EL (cell line): ENCODE measurements around the gene SORT1.
A peak's percentile ranks its signal among the peaks of the same experiment; 100 is the strongest.
"Not testable (repeated sequence)": the region's sequence is repeated elsewhere in the genome, so short reads cannot be mapped to it uniquely, and the experiment has no call there.

Experiments
- DNase-seq: peaks from one replicate; pipeline ENCODE4 v3.0.0-alpha.2; 2016

SORT1 gene

DNA sequence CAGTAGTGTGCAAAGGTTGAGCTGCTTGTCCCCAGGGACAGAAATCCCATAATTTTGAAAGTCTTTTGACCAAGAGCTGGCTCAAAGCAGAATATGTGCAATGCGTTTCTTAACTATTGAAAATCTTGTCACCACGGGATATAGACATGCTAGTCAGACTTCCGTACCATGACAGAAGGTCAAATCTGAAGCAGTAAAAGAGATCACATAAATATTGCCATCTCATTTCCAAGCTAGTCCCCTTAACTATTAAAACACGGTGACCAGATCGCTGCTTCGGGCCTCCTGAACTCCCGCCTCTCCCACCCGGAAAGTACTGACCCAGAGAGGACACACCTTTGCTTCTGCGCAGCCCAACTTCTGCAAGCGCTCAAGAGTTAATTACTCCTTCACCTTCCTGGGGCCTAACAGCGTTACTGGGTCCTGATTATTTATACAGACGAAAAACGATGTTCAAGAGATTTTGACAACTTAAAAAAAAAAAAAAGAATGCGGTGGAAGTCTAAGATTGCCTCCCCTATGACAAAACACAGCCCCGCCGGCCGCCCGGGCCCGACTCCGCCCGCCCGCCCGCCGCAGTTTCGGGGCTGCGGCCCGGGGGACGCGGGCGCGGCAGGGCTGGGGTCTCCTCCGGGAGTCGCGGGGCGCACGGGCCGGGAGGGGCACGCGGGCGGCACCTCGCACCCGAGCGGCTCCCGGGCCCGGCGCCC is 692 bp downstream of the SORT1 start:
- no peak for DNase-seq

DNA sequence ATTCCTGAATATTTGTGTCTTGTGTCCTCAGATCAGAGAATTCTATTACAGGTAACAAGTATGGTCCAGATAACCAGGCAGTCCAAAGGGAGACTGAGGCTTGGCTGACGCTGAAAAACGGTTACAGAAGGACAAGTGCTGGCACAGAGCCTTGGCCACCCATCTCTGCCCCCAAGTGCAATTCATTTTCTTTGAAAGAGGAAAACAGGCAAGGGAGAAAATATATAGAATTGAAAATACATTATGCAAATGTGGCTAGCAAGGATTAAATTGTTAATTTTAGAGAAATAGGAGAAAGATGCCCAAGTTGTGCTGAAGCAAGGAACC is 1.2 kb downstream of the SORT1 start:
- no peak for DNase-seq

DNA sequence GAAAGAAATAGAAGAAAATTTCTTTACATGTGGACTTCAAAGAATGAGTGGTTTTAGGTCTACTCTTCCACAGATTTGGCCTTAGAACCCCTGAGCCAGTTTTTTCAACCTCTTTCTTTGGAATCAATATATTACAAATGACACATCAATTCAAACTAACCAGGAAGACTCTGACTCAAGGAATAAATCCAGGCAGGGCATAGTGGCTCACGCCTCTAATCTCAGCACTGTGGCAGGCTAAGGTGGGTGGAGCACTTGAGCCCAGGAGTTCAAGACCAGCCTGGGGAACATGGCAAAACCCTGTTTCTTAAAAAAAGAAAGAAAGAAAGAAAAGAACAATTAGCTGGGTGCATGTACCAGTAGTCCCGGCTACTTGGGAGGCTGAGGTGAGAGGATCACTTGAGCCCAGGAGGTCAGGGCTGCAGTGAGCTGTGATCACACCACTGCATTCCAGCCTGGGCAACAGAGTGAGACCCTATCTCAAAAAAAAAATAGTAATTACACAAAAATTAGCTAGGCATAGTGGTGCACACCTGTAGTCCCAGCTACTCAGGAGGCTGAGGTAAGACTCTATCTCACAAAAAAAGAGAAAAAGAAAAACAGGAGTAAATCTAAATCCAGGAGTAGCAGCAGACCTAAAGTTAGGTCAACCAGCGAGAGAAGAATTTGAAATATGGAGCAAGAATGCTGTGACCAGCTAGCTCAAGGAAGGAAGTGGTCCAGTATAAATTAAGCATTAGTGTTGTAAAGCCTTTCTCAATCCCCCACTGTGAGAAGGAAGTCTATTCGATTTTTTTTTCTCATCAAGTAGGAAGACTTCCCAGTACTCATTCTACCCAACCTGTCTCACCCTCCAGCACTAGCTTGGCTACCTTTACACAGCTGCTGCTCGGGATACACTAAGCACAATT is 1.9 kb downstream of the SORT1 start:
- peak; percentile 73 for DNase-seq

DNA sequence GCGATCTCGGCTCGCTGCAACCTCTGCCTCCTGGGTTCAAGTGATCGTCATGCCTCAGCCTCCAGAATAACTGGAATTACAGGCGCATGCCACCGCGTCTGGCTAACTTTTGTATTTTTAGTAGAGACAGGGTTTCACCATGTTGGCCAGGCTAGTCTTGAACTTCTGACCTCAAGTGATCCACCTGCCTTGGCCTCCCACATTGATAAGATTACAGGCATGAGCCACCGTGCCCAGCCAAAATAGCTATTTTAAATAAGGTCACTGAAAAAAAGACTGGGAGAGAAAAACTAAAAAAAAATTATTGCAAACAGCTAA is 2.5 kb downstream of the SORT1 start:
- DNase-seq, result not testable (repeated sequence)

DNA sequence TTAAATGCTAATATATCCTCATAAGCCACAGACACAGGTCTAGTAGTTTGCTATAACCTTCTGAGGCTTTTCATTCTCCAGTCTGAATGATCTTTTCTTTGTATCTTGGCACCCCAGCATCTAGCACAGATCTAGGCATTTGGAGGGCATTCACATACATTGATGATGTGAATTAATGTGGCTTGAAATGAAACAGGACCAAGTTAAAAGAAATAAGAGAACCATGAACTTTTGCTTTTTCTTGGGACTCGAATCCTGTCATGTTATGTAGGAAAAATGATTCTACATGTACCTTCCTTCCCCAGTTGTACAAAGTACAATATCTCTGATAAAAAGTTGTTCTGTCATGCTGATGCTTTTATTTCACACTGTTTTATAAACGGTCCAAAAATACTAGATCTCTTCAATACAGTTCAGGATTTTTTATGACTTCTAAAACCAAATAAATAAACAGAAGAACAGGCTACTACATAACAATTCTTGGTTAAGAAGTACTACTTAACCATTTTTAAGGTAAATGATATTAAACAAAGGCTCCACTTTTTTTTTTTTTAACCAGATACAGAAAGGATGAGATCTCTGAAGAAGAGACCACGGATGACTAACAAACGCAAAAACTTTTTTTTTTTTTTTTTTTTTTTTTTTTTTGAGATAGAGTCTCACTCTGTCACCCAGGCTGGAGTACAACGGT is 3.0 kb downstream of the SORT1 start:
- no peak for DNase-seq

DNA sequence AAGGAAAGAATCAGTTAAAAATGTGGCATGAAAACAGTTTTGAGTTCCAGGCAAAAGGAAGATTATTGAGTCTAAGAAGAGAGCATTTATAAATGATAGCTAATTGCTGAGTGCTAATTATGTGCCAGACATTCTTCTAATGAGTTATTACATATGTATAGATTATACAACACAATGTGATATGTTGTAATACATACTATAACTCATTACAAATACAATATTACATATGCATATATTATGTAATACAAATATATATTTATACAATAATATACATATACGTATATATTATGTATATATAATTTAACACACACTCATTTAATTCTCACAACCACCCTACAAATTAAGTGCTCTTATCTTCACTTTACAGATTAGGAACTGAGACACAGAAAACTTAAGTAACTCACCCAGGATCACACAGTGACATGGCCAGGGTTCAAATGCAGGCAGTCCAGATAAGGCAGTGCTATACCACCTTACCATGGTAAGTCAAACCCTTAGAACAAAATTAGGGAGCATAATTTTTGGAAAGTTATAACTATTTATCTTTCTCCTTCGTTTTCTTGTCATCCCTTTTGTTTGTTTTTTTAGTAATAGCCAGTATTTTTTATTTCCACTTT is 4.0 kb downstream of the SORT1 start:
- no peak for DNase-seq

DNA sequence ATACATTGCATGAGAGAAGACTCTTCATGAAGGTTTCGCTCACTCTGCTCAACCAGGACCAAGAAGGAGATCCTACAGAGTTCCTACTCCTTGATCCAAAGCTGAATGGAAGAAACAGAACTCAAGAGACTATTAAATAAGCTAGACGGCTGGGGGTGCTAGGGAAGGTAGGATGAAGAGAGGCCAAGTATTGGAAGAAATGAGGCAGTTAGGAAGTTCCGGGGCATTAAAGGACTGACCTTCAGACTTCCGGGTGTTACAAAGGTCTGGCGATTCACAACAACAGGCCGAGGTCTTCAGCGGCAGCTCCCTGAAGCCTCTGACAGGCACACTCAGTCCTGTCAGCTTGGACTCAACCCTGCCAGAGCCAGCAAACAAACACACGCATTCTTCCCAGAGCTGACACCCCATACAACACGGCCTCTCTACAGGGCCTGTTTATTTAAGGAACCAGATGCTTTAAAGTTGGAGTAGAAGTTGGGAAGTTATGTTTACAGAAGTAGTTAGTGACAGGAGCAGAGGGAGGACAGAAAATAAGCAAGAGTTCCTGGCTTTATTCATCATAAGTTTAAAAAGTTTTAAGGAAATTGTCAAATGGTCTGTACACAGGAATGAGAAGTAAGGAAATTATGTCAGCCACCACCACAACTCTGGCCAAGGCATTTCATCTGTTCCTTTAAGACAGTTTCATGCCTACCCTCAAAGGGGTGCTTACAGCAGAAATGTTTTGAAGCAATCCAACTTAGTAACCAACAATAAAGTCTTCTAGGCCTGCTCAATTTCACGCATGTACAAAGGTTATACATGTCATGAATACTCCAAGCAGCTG is 4.7 kb downstream of the SORT1 start:
- DNase-seq, result peak; percentile 70

DNA sequence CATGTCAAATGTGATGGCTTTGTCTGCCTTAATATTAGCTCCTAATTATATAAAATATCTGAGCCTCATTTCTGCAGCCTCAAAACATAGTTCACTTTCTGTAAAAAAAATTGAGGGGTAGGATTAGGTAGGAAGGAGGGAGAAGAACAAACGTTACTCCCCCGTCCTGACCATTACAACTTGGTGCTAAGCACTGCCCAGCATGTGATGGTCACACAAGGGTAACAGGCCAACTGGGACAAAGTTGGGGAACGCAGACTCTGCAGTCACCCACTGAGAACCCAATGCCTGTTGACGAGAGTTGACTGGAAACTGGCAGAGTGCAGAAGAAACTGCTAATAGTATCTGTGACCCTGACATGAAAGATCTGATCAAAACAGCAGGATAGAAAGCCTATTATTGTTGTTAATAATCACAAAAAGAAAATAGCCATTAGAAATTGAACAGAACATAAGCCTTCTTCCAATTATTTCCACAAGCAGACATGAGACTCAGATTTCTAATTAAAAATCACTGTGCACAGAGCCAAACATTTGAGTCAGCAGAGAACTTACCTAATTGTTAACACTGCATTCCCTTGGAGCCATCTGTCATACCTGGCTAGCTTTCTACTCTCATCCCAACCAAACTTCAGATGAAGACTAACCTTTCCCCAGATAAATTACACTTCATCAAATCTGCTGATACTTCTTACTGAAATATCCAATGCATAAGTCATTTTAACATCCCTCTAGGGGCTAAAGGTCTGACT is 5.5 kb downstream of the SORT1 start:
- DNase-seq, result no peak

DNA sequence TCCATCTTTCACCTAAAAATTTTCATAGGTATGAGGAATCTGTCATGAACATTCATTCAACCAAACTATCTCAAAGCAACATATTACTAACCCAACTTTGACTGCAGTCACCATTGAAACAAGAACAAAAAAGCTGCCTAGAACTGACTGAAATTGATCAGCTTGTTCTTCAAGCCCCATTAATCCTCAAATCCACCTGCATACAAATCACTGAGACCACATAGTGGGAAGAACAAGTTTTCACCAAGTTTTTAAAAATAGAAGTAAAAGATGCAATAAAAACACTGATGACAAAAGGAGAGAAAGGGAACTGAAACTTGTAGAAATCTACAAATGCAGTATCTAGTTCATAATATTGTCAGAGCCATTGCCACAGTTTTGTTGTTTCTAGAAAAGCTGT is 6.1 kb downstream of the SORT1 start:
- no peak for DNase-seq

DNA sequence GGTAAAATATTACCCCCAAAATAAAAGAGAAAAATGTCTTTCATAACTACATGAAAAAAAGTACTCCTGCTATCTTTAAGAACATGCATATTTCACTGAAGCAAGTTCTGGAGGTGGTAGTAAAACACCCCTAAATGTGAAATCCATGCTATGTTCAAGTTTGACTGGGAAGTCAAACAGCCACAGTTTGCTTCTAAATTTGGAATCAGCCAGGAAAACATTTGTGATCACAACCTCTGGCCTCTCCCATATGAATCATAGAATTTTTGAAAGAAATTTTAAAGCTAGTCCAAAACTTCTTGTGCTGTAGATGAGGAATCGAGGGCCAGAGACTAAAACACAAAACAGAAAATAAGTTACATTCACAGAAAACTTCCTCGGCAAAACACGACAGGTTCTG is 6.6 kb downstream of the SORT1 start:
- DNase-seq, result peak; percentile 37

DNA sequence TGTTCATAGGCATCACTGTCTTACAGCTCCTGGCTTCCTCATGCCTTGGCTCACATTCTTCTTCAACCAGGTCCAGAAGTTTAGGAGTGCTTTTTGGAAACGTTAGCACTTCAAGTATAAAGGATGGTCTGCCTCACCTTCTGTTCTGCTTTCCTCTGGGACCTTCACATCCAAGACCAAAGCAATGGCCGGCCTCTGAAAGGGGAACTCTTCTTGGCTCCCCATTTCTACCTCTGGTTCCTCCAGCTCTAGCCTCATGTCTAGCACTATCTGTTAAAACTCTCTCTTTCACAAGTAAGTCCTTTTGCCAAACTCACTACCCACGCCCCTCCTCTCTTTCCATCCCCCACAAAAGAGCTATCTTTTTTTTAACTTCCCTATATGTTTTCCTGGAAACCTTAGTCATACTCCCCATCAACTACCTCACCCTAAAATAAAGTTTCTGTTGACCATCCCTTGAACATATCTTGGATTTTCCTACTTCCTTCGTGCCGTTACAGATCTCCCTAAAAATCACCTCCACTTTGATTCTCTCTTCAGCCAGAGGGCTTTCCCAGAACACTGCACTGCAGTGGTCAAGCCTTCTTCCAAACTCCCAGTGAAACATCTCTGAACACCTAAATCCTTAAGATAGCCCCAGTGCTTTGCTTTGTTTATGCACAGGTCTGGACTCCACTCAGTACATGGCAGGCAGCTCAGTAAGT is 7.9 kb downstream of the SORT1 start:
- DNase-seq, result no peak

DNA sequence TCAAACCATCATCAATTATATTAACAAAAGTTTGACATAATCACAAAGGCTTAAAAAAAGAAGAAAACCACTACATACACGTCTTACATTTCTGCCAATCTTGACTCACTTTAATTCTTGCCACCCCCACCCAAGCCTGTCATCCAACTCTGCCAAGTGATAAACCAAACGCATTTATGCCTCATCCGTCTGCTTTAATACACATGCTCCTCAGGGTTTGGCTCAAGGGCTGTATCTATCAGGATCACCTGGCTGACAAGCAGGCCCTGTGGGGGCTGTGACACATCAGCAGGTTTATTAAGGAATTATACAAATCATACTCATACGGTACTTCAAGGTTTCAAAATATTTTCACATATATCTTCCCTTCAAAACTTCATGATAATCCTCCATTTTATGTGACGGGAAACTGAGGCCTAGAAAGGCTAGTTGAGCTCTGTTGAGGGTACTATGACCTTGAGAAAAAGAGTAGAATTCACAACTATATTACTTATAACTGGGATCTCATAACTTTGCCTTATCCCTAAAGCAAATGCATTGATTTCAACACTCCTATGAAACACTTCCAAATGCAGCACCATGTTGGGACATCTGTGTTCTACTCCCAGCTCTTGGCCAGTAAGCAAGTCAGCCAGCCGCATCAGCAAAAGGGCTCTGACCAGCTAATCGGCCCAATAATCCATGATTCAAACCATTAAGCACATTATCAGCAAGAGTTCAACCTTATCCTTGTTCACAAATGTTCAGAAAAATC is 8.7 kb downstream of the SORT1 start:
- DNase-seq, result no peak

DNA sequence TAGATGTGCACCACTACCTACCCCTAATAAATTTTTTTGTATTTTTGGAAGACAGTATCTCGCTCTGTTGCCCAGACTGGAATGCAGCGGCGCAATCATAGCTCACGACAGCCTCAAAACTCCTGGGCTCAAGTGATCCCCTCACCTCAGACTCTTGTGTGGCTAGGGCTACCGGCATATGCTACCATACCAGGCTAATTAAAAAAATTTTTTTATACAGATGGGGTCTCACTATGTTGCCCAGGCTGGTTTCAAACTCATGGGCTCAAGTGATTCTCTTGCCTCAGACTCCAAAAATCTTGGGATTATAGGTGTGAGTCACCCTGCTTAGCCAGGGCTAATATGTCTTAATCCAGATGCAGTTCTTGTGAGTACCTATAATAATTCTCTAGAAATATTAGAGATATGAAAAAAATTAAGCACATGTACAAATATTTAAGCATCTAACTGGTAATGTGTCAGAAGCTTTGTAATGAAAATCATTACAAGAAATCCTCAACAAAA is 9.5 kb downstream of the SORT1 start:
- no peak for DNase-seq

DNA sequence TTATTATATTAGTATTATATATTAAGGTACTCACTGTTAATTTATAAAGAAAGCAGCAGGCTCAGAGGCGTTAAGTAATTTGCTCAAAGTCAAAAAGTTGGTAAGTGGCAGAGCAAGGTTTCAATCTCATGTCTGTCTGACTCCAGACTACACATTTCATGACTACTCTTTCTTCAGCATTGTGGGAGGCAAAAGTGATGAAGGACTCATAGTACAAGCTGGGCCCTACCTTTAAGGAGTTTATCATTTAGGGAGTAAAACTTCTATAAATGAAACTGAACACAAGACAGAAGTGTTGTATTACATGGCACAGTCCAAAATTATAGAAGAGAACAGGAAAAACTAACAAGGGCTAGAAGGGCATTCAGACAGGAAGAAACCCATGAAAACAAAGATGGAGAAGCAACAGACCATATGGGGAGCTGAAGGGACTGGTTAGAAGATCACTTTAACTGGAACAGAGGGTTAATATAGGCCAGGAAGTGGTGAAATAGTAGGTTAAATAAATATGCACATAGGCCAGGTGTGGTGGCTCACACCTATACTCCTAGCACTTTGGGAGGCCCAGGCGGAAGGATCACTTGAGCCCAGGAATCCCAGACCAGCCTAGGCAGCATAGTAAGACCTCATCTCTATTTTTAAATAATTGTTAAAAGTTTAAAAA is 11.5 kb downstream of the SORT1 start:
- no peak for DNase-seq

DNA sequence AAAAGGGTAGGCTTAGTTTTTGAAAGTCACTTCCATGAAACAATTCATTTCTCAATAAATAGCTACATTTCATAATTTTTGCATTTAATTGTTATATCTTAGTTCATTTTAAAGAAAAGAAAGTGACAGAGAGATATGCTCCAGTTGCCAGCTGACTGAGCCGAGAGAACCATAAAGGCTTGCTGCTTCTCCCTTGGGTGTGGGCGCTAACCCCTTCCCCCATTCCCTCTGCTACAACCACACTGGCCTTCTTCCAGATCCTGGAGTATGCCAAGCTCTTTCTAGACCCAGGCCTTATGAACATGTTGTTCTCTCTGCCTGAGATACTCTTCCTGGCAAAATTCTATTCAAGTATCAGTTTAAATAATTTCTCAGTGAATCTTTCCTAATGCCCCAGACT is 12.3 kb downstream of the SORT1 start:
- no peak for DNase-seq

DNA sequence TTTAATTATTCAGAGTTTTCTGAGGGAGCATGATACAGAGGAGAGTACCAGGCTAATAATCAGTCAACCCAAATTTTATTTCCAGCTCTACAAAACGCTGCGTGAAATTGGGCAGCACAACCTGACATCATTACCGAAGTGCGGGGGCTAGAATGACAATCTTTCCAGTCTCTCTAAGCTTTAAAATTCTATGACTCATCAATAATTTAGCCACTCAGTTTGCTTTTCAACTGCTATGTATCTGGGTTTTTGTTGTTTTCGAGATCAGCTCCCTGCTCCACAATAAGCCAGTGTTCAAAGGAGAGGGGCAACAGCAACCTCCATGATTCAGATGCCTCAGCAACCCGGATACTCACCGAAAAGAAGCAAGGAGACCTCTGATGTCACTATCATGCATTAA is 13.9 kb downstream of the SORT1 start:
- DNase-seq, result no peak

DNA sequence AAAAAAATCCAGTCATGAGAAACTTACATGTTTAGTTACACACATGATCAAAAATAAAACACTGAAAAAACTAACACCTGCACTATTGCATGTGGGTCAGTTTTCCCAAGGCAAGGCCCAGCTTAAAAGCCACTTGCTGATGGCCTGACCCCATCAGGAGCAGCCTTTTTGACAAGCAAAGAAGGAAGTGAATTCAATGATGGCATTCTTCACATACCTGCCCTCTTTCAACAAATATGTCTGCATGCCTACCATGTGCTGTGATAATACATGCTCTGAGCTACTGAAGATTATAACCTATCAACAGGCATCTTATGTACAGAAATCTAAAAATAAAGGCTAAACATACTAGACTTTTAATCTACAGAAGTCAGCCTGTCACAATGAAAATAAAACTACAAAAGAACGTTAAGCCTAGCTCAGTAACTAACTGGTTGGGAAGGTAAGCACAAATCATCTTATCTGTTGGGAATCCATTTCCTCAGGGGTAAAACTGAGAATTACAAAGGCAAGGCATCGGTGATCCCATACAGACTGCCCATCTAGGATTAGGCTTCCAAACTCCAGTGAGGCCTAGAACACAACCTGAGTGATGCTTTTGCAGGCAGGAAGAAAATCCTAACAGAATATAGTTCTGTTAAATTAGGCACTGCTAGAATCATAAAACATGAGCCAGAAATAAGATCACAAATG is 14.5 kb downstream of the SORT1 start:
- DNase-seq, result no peak

DNA sequence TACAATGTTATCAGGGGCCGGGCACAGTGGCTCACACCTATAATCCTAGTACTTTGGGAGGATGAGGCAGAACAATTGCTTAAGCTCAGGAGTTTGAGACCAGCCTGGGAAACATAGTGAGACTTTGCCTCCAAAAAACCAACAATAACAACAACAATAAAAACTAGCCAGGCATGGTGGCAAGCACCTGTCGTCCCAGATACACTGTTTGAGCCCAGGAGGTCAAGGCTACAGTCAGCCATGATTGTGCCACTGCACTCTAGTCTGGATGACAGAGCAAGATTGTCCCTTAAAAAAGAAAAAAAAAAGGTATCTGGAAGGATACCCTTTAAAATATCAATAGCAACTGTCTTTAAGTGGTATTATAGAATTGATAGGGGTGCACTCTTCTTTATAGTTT is 16.1 kb downstream of the SORT1 start:
- DNase-seq, result no peak

DNA sequence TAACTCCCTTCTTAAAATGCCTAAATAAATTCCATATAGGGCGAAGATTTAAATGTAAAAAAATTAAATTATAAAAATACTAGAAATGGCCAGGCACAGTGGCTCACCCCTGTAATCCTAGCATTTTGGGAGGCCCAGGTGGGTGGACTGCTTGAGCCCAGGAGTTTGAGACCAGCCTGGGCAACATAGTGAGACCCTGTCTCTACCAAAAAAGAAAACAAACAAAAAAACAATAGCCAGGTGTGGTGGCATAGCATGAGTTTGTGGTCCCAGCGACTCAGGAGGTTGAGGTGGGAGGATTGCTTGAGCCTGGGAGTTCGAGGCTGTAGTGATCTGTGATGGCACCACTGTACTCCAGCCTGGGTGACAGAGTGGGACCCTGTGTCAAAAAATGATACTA is 17.8 kb downstream of the SORT1 start:
- no peak for DNase-seq
